Measurements from ENCODE around the gene ATP6V1B1. TPM values are rescaled to one million over a fixed set of nuclear protein-coding genes. Genes with fewer than 3 reads are reported as not detected.

Gene ATP6V1B1
- total RNA-seq, 1 experiment from 2014 or later: 7.8 TPM

DNA sequence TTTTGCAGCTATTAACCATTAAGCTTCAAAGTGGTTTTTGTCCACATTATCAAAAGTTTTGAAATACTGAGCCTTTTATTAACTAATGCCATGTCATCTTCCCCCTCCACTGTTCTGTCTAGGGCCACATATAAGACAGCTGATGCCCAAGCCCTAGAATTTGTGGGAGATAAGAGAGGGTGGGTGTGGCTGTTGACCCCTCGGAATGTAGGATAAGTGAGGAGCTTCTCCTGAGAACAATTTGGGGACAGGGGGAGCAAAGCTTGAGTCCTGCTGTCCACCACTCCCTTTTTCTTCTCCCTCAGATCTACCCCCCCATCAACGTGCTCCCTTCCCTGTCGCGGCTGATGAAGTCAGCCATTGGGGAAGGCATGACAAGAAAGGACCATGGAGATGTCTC is 28.4 kb downstream of the ATP6V1B1 start:
- ChIA-PET POLR2A (ENCODE audit: unreplicated experiment) (interaction anchor here (0.6 kb wide), 1 partner anchor 224 kb away, joined by 3 read pairs; no protein-coding TSS in a partner anchor), CTCF (interaction anchor here (1.0 kb wide), 1 partner anchor 15 kb away, joined by 4 read pairs; no protein-coding TSS in a partner anchor)
- TF ChIP-seq, protein P1, sequence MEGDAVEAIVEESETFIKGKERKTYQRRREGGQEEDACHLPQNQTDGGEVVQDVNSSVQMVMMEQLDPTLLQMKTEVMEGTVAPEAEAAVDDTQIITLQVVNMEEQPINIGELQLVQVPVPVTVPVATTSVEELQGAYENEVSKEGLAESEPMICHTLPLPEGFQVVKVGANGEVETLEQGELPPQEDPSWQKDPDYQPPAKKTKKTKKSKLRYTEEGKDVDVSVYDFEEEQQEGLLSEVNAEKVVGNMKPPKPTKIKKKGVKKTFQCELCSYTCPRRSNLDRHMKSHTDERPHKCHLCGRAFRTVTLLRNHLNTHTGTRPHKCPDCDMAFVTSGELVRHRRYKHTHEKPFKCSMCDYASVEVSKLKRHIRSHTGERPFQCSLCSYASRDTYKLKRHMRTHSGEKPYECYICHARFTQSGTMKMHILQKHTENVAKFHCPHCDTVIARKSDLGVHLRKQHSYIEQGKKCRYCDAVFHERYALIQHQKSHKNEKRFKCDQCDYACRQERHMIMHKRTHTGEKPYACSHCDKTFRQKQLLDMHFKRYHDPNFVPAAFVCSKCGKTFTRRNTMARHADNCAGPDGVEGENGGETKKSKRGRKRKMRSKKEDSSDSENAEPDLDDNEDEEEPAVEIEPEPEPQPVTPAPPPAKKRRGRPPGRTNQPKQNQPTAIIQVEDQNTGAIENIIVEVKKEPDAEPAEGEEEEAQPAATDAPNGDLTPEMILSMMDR (conservative IDR thresholded peaks at IDR 0.05): no peak
- no peak for TF ChIP-seq EZH2 (IDR thresholded peaks at IDR 0.05; ENCODE audit: low read depth)
- intact Hi-C loops (cut with micrococcal nuclease; ENCODE audit: unreplicated experiment): no loop called here
- Histone ChIP-seq H3K4me2 (no peak overlapping the region), H3K27me3 (ENCODE audit: insufficient read depth, low read depth) (no peaks in the 10 kb centered on the region), H3K4me1 (replicated peaks; ENCODE audit: insufficient read depth) (no peaks in the 10 kb centered on the region), H3K79me2 (ENCODE audit: low read depth) (no peaks in the 10 kb centered on the region), H3K9me2 (ENCODE audit: insufficient read depth) (no peaks in the 10 kb centered on the region), H3K36me3 (ENCODE audit: low read depth) (no peaks in the 10 kb centered on the region), H4K20me1 (ENCODE audit: insufficient read depth) (no peaks in the 10 kb centered on the region), H2AFZ (no peak overlapping the region), H3K9me3 (ENCODE audit: insufficient read depth, low read depth) (no peaks in the 10 kb centered on the region), H3K4me3 (no peak overlapping the region), H3K27ac (no peak overlapping the region), H3F3A (ENCODE audit: insufficient read depth, low read depth) (no peaks in the 10 kb centered on the region)
- no peak for DNase-seq
- no TSS peak for BruUV-seq (replicated peaks)

DNA sequence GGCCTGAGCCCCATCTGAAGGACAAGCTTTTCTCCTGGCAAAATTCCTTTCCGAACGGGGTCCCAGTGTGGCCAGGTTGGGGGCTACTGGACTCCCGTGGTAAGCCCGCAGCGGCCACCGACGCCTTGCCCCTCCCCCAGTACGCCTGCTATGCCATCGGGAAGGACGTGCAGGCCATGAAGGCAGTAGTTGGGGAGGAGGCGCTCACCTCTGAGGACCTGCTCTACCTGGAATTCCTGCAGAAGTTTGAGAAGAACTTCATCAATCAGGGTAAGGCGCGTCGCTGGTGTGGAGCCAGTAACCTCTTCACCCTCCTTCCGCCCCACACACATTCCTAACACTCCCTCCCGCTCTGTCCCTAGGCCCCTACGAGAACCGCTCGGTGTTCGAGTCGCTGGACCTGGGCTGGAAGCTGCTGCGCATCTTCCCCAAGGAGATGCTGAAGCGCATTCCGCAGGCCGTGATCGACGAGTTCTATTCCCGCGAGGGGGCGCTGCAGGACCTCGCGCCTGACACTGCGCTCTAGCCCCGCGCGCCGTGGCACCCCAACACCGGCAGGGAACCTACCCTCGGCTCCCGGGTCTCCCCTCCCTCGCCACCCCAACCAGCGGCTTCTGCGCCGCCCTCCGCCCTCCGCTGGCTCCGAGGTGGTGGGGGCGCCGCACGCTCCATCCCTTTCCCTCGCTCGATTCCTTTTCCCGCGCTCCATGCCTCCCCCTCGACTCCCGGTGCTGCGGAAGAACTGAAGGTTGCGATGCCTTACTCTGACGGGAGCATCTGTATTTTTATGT is 29.1 kb downstream of the ATP6V1B1 start:
- peak in 1 of 2 experiments; percentile 33 for DNase-seq
- Histone ChIP-seq H3K79me2 (ENCODE audit: low read depth) (no peaks in the 10 kb centered on the region), H4K20me1 (ENCODE audit: insufficient read depth) (no peaks in the 10 kb centered on the region), H3K4me1 (replicated peaks; ENCODE audit: insufficient read depth) (no peaks in the 10 kb centered on the region), H3K36me3 (ENCODE audit: low read depth) (no peaks in the 10 kb centered on the region), H3K27ac (no peak overlapping the region), H2AFZ (no peak overlapping the region), H3F3A (ENCODE audit: insufficient read depth, low read depth) (no peaks in the 10 kb centered on the region), H3K4me2 (no peak overlapping the region), H3K27me3 (ENCODE audit: insufficient read depth, low read depth) (no peaks in the 10 kb centered on the region), H3K9me3 (ENCODE audit: insufficient read depth, low read depth) (no peaks in the 10 kb centered on the region), H3K4me3 (no peak overlapping the region), H3K9me2 (ENCODE audit: insufficient read depth) (no peaks in the 10 kb centered on the region)
- ChIA-PET POLR2A (ENCODE audit: unreplicated experiment) (interaction anchor here (0.6 kb wide), 1 partner anchor 223 kb away, joined by 3 read pairs; no protein-coding TSS in a partner anchor), CTCF (interaction anchor here (1.0 kb wide), 1 partner anchor 16 kb away, joined by 4 read pairs; no protein-coding TSS in a partner anchor)
- no TSS peak for BruUV-seq (replicated peaks)
- intact Hi-C loops (cut with micrococcal nuclease; ENCODE audit: unreplicated experiment): loop anchor here (1.0 kb wide), 1 partner anchor 31 kb away; no protein-coding TSS in a partner anchor
- TF ChIP-seq EZH2 (IDR thresholded peaks at IDR 0.05; ENCODE audit: low read depth): no peak
- TF ChIP-seq, protein P1 (conservative IDR thresholded peaks at IDR 0.05): no peak

DNA sequence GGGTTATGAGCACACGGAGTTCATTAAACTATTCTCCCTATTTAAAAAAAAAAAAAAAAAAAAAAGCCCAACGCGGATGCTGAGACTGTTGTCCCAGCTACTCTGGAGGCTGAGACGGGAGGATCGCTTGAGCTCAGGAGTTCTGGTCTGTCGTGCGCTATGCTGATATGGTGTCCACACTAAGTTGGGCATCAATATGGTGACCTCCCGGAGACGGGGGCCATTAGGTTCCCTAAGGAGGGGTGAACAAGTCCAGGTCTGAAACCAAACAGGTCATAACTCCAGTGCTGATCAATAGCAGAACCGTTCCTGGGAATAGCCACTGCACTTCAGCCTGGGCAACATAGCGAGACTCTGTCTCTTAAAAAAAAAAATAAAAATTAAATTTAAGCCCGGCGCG is 29.8 kb downstream of the ATP6V1B1 start:
- no peak overlapping the region for H2AFZ ChIP-seq
- H4K20me1 ChIP-seq (ENCODE audit: insufficient read depth): no peaks in the 10 kb centered on the region
- no peaks in the 10 kb centered on the region for H3K4me1 ChIP-seq (replicated peaks; ENCODE audit: insufficient read depth)
- no peaks in the 10 kb centered on the region for H3K9me3 ChIP-seq (ENCODE audit: insufficient read depth, low read depth)
- H3K27me3 ChIP-seq (ENCODE audit: insufficient read depth, low read depth): no peaks in the 10 kb centered on the region
- no peak overlapping the region for H3K4me2 ChIP-seq
- H3K36me3 ChIP-seq (ENCODE audit: low read depth): no peaks in the 10 kb centered on the region
- ChIA-PET POLR2A (ENCODE audit: unreplicated experiment) (no interaction called here), CTCF (no interaction called here)
- H3F3A ChIP-seq (ENCODE audit: insufficient read depth, low read depth): no peaks in the 10 kb centered on the region
- intact Hi-C loops (cut with micrococcal nuclease; ENCODE audit: unreplicated experiment): loop anchor here (1.0 kb wide), 1 partner anchor 30 kb away; no protein-coding TSS in a partner anchor
- DNase-seq: no peak
- H3K27ac ChIP-seq: no peak overlapping the region
- TF ChIP-seq EZH2 (IDR thresholded peaks at IDR 0.05; ENCODE audit: low read depth): no peak
- TF ChIP-seq, protein P1 (conservative IDR thresholded peaks at IDR 0.05): no peak
- BruUV-seq (replicated peaks): no TSS peak
- no peak overlapping the region for H3K4me3 ChIP-seq
- H3K79me2 ChIP-seq (ENCODE audit: low read depth): no peaks in the 10 kb centered on the region
- no peaks in the 10 kb centered on the region for H3K9me2 ChIP-seq (ENCODE audit: insufficient read depth)
